HG02571 (cell line): ENCODE results near the gene COX4I1.
"Not testable (repeated sequence)": the region's sequence is repeated elsewhere in the genome, so short reads cannot be mapped to it uniquely, and the experiment has no call there.

Experiments
- ATAC-seq: cut with Tn5 transposase; IDR thresholded peaks from one replicate; pipeline ENCODE4 v1.9.1; 2021; ENCODE audit warnings: mild to moderate bottlenecking, moderate library complexity; ENCODE audit not compliant: unreplicated experiment

Gene COX4I1

DNA sequence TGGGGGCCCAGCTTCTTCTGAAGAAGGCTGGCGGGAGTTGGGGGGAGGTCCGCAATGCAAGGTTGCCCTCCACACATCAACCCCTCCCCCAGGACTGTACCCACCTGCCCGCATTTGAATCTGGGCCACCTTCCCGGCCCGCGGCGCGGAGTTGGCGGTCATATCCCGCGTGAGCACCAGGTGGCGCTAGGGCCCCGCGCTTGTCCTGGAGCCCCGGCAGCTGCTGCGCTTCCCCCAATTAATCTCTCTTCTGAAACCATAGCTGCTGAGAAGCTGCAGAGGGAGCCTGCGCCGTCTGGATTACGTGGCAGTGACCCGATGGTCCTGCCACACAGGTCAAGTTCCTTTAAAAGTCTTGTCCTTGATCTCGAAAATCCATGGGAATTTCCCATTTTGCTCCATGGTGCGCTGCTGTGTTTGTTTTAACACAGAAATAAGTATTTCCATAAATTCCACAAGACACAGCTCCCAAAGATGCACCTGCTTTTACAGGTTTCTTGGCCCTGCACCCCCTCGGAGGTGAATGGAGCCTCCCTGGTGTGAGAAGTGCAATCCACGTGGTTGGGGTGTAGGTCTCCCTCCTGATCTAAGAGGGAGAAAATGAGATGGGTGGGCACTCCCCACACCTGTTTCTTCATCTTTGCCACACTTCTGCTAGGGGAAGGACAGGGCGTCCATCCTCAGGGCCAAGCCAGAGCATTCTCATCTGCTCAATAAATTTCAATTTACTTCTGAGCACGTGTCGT, 22.1 kb downstream of the COX4I1 start:
- ATAC-seq, result no peak

DNA sequence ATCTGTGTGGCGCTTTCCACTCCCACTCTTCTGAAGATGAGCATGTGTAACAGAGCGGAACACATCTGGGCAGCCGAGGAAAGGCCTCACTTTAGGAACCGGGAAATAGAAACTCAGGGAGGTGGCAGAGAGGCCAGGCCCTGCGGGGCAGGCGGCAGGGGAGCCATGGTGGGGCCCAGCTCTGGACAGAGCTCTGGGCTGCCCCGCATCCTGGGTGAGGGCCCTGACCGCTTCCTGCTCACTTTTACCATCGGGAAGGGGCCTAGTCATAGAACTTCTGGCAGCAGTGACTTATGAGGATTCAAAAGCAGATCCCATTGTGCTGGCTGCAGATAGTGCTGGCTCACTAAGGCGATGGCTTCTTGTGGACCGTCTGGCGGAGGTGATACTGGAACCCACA, 22.6 kb downstream of the COX4I1 start:
- ATAC-seq, result no peak

DNA sequence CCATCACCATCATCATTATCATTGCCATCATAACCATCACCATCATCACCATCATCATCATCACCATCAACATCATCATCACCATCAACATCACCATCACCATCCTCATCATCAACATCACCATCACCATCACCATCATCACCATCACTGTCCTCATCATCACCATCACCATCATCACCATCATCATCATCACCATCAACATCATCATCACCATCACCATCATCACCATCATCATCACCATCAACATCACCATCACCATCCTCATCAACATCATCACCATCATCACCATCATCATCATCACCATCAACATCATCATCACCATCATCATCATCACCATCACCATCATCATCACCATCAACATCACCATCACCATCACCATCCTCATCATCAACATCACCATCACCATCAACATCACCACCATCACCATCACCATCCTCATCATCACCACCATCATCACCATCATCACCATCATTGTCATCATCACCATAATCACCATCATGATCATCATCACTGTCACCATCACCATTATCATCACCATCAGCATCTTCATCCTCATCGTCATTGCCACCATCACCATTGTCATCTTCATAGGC, 23.9 kb downstream of the COX4I1 start:
- ATAC-seq, result no peak

DNA sequence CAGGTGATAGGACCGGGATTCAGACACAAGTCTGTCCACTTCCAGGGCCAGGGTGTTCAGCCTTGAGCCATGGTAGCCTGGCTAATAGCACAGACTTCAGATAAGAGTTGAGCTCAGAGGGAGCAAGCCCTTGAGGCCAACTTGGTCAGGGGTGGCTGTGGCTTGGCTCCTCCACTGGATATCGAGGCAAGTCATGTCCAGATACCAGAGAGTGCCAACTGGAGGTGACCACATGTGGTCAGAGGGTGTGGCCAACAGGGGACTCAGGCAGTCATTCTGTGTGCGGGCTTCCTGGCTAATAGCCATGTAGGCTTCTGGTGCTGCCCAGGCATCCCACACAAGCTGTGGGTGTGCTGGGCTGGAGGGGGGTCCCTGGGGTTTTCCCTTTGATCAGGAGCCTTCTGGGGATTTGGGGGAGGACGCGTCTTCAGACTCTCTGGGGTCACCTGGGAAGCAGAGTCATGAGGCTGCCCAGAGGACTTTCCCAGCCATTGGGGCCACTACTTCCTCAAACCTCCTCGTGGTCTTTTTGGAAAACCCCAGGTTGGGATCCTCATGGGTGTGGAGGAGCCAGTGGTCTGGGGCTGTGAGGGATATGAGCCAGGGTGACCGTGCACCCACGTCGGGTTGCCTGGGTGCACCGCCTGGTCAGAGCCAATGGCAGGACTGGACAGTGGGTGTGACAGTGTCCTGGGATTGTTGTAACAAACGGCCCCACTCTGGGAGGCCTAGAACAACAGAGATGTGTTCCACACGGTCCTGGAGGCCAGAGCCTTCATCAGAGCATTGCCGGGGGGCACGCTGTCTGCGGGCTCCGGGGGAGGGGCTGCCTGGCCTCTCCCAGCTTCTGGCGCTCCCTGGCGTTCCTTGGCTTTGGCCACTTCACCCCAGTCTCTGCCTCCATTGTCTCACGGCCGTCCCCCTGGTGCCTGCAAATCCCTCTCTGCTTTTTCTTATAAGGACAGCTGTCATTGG, 25.0 kb downstream of the COX4I1 start:
- no peak for ATAC-seq

DNA sequence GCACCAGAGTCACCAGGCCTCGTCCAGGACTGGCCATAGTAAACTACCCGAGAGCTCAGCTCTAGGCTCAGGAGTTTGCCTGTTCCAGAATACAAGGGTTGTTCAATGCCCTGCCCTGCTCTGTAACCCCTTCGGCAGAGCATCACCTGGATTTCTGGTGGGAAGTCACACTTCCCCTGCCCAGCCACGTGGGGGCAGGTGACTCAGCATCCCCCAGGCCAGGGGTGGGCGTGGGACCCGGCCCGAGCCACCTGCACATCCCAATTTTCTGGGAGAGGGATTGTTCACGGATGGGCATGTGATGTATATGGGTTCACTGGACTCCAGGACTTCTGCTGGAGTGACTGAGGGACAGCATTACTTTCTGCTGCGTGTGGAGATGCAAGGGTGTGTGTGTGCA, 25.8 kb downstream of the COX4I1 start:
- ATAC-seq, result no peak

DNA sequence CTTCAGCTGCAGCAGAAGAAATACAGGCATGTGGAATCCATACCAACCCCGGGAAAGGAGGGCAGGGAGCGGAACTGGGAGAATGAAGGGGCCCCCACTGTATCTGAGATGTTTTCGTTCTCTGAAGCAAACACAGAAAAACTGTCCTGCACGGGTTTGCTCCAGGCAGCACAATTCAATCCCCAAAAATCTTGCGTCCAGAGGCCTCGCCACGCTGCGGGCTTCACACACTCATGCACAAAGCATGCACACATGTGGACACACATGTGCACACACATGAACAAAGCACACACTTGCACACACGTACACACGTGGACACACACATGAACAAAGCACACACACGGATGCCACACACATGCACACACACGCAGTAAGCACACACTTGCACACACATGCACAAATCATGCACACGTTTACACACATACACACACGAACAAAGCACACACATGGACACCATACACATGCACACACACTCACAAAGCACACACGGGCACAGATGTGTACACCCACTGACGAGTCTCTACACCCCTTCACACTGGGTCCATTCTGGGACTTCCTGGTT, 27.3 kb downstream of the COX4I1 start:
- ATAC-seq, result no peak

DNA sequence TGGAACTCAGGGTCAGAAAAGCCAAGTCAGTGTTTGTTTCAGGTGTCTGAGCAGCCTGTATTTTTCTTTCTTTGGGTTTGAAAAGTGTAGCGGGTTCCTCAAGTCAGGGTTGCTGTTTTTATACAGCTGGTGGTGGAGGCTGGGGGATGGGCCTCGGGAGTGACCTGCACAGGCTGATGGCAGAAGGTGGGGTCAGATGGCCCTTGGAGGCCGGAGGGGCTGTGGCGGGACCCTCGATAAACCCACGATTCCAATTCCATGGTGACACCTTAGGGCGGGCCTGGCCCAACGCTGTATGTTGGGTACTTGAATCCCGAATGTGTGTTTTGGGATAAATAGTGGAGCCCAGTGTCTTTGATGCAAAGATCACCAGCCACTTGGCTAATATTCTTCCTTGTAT, 28.7 kb downstream of the COX4I1 start:
- no peak for ATAC-seq

DNA sequence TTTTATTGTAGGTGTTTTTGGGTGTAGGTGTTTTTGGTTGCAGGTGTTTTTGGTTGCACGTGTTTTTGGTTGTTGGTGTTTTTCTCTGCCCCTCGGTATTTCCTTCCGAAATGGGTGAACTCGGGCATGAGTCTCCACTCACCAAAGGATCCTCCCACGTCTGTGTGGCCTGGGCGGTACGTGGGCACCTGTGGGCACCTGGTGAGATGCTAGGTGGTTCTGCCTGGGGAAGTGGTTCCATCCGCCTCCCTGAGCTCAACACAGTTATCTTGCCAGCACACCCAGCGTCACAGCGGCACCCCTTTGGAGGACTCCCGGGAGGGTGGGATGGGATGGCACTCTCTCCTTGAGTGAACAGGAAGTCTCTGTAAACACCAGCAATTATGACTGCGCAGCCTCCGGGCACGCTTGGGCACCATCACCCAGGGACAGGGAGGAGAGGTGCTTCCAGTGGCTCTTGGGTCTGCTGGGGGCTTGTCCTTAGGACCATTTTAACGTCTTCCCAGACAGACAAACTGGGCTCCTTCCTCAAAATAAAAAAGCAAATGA, 29.8 kb downstream of the COX4I1 start:
- no peak for ATAC-seq

DNA sequence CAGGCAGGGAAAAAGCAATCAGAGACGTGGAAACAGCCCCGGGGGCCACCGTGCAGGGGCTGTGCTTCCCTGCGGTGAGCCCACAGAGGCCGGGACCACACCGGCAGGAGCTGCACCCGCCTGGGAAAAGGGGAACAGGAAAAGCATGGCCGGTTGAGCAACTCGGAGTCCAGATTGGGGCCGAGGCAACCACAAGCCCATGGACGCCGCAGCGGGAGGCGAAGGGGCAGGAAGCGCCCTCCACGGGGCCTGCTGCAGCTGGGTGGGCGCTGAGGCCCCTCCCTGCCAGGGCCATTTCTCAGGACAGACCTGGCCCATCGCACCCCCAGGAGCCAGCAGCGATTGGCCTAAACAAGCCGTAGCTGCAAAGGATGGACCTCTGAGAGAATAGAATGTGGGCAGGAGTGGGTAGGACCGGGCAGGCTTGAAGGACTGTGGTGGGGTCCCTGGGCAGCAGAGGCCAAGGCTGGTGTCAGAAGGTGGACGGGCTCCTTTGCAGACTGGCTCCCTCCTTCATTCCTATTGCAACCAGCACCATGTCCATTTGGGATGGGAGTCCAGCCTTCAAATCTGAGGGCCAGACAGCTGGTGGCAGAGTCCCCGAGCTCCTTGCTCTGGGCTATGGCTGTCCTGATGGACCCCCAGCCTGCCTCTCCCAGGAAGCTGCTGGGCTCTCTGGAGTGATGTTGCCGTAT, 30.4 kb downstream of the COX4I1 start:
- no peak for ATAC-seq

DNA sequence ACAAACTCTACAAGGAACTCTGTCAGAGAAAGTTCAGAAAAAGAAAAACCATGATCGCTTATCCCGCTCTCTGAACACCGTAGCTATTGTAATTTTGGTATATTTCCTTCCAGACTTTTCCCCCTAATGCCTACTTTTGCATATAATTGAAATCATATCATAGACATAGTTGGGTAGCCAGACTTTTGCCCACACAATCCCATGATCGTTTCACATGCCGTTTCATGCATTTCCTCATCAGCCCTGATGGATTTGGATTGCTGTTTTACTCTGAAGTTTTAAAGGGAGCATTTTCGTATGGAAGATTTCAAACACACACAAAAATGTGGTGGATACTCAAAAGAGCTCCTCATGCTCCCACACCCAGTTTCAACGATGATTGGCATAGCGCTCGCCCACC, 31.3 kb downstream of the COX4I1 start:
- no peak for ATAC-seq

DNA sequence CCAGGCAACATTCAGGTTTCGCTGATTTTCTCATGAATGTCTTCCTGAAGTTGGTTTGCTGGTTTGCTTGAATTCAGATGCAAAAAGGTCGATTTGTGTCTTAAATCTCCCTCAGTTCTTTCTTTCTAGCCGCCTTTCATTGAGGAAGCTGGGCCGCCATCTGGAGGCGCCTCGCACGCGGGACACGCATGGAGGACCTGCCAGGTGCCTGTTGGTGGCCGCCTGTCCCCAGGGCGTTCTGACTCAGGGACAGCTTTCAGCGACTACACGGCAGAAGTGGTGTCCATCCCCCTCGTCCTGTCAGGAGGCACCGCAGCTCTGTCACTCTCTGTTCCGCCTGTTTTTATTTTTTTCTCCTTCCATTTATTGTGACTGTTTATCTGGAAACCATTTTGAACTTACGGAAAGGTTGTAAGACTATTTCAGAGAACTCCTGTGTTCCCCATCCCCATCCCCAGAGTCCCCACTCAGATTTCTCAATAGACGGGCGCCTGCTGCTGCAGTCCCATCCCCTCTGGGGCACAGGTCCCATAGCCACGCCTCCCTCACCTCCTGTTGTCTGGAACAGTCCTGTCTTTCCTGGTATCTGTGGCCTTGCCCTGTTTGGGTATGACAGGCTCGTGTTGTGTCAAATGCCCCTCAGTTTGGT, 33.2 kb downstream of the COX4I1 start:
- ATAC-seq, result no peak

DNA sequence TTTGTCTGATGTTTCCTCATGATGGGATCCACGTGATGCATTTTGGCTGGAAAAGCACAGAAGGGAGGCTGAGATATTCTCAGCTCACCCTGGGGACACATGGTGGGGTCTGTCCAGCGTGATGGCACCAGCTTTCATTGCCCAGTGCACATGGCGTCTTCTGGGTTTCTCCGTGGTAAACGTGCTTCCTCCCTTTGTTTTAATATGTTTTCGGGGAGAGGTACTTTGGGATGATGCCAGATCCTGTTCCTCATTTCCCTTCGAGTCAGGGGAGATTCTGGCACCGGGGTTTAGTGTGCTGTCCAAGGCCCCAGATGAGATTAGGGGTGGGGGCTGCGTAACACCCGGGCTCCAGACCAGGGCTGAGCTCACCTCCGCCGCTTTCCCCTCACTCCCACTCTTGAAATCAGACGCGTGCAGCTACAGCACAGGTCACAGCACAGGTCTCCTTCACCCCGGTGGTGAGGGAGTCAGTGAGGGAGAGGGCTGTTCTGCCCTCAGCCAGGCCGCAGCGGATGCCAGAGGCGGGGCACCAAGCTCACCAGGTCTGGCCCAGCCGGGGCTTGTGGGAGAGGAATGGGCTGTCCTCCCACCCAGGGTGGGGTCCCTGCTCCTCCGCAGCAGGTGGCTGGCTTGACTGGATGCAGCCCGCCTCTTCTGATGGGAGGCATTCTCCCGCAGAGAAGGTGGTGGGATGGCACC, 33.9 kb downstream of the COX4I1 start:
- ATAC-seq, result no peak

DNA sequence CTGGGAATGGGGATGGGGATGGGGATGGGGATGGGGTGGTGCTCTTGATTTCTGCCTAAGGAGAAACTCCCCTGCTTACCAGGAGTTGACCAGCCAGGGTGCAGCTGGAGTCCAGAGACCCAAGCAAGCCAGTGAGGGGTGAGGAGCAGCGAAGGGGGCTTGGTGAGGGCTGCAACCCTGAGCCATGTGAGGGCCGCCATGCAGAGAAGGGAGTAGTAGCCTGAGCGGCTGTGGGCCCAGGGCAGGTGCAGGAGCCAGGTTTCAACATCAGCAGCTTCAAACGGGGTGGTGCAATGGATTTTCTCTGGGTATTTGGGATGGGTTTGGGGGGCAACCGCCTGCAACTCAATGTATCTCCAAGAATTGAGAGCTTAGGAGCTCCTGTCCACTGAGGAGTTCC, 35.2 kb downstream of the COX4I1 start:
- no peak for ATAC-seq

DNA sequence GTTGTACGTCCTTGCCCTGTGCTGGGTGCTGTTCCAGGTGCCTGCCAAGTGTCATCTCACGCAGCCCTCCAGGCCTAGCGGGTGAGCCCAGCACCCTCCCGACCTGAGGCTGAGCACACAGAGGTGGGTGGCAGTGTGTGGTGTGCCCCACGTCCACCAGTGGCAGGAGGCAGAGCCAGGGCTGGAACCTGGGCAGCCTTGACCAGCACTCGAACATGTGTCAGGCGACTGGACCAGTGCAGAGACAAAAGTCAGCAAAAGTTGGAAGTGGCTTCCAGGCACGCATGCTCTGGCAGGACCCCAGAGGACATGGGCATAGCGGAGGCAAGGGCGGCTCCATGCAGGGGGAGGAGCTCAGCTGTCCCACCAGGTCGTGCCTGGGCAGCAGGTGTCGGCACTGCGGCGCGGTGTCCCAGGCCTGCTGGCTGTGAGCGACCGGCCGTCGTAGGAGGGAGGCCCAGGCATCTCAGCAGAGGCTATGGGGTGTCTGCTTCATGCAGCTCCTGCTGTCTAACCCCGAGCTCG, 35.8 kb downstream of the COX4I1 start:
- ATAC-seq, result no peak

DNA sequence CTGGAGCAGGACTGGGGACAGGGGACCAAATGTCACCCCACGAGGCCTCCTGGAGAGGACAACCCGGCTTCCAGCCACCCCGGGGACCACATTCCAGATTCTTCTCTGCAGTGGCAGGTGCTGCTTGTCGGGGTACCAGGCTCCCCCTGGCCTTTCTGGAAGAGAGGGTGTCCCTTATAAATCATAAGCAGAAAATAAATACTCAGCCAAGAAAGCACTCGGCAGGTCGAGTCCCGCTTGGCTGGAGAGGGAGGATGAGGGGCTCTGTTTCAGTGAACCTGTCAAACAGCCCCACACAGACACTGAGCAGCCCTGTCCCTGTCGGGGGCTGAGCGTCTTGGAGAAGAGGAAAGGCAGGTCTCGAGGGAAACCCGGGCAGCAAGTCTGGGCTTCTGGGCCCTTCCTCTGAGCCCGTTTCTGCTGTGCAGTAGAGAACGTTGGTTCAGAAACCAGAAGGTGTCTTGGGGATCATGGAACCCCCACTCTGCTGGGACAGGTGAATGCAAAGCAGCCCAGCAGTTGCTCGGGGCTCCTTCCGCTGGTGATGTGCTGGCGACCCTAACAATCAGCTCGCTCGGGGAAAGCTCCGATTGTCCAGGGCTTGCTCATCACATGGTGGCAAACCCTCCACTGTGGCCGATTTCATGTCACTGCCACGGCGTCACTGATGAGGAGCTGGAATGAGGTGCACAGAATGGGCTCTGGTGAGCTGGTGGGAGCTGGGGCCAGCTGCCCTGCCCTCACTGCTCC, 36.6 kb downstream of the COX4I1 start:
- ATAC-seq, result no peak

DNA sequence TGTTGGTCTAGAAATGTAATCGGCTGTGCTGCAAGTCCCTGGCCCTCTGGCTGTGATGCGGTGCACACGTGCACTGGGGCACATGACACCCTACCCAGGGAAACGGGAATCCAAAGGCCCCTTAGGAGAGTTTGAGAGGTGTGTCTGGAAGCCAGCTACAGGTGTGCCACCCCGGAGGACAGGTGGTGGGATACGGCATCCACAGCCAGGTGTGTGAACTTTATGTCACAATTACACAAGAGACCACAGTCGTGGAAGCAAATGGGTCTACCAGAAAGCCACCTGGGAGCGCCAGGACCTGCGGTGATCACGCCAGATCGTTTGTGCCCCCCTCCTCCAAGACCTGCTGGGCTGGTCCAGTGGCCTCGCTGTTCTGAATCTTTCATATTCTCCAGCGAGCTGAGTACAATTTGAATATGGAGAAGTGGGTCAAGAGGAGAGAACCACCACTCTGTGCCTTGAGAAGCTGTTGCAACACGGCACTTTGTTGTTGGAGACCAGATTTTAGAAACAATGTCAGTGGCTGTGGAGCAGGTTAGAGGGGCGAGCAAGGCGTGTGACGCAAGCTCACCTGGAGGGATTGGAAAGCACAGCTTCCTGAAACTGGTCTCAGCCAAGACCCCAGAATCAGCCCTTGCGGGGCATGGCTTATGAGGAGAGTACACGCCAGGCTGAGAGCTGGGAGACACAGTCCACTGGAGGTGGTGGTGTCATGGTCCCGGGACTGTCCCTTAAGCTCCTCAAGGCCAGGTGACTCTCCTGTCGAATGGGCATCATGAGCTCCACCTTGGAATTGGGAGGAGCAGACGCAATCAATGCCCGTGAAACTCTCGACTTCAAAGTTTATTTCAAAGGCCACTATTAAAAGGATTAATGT, 37.4 kb downstream of the COX4I1 start:
- ATAC-seq, result no peak

DNA sequence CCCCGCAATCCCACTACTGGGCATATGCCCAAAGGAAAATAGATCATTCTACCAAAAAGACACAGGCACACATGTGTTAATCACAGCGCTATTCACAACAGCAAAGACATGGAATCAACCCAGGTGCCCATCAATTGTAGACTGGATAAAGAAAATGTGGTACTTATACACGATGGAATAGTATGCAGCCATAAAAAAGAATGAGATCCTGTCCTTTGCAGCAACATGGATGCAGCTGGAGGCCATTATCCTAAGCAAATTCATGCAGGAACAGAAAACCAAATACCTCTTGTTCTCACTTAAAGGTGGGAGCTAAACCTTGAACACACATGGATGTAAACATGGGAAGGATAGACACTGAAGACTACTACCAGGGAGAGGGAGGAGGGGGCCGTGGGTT, 38.2 kb downstream of the COX4I1 start:
- ATAC-seq, result not testable (repeated sequence)
